ENCODE data around the gene TMEM154.

DNA sequence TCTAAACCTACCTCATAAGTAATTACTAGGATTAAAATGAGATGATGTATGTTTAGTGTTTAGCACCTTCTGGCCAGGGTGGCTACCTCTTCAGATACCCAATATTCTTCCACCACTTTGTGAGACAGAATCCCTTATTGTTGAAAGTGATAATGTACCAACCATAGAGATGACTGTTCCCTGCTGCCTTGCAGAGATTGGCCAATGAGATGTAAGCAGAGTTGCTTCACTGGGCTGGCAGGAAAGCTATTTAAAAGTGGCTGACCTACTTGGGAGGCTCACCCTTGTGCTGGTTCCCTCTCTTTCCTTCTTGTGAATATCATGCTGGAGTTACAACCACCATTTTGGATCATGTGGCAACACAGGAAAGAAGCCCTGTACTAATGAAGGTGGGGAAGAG lies 58.9 kb downstream of the TMEM154 start:
- TF ChIP-seq, protein P1, sequence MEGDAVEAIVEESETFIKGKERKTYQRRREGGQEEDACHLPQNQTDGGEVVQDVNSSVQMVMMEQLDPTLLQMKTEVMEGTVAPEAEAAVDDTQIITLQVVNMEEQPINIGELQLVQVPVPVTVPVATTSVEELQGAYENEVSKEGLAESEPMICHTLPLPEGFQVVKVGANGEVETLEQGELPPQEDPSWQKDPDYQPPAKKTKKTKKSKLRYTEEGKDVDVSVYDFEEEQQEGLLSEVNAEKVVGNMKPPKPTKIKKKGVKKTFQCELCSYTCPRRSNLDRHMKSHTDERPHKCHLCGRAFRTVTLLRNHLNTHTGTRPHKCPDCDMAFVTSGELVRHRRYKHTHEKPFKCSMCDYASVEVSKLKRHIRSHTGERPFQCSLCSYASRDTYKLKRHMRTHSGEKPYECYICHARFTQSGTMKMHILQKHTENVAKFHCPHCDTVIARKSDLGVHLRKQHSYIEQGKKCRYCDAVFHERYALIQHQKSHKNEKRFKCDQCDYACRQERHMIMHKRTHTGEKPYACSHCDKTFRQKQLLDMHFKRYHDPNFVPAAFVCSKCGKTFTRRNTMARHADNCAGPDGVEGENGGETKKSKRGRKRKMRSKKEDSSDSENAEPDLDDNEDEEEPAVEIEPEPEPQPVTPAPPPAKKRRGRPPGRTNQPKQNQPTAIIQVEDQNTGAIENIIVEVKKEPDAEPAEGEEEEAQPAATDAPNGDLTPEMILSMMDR (IDR thresholded peaks at IDR 0.05): no peak
- TF ChIP-seq POLR2A (IDR thresholded peaks at IDR 0.05): no peak
